ENCODE results near the gene NPAS3.
"Not testable (repeated sequence)": the region's sequence is repeated elsewhere in the genome, so short reads cannot be mapped to it uniquely, and the experiment has no call there.

NPAS3 gene

DNA sequence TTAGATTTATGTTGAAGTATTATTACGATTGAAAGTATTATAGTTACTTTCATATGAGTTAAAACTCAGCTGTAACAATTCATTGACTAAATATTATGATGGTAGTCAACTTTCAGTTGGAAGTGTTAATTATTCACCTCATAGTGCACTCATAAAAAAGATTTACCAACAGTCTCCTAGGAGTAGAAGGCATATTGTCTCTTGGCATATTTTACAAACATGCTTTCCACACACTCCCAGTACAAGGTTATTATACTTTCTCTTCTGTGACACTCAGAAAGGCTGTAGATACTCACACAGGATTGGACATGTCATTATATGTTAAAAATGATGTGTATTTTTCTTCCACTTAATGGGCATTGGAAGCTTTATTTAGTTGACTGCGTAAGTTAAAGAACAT is 147.1 kb downstream of the NPAS3 start:
- DNase-seq, result no peak

DNA sequence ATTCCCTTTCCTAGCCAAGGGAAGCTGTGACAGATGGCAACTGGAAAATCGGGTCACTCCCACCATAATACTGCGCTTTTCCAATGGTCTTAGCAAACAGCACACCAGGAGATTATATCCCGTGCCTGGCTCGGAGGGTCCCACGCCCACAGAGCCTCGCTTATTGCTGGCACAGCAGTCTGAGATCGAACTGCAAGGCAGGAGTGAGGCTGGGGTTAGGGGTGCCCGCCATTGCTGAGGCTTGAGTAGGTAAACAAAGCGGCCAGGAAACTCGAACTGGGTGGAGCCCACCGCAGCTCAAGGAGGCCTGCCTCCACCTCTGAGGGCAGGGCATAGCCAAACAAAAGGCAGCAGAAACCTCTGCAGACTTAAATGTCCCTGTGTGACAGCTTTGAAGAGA is 149.6 kb downstream of the NPAS3 start:
- DNase-seq, result not testable (repeated sequence)

DNA sequence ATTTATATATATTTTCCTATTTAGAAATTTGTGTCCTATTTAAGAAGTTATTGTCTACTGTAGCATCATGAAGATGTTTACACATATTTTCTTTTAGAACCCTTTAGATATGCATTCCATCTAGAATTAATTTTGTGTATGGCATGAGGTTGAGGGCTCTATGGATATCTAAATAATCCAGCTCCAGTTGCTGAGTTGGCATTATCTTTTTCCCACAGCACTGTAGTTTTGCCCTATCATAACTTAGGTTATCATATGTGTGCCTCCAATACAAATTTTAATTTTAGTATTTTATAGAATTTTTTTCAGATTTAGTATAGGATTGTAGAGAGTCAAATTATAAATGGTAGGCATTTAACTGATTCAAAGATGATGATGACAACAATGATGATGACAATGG is 159.3 kb downstream of the NPAS3 start:
- DNase-seq, result no peak

DNA sequence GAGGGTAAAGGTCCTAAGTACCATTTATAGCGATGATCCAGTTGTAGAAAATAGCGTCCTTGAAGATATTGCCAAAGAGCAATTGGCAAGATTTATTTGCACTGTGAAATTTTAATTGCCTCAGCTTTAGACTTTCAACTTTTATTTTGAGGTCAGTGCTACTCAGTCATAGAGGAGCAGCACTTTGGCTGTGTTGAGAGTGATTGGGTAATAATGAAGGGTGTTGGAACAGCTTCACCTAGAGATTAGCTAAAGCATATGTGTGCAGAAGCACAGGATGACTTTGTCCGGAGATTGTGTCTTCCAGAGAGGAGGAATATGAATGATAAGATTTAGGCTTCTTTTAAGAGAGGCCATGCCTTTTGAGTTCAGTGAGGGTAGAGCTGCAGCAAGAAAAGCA is 164.8 kb downstream of the NPAS3 start:
- no peak for DNase-seq

DNA sequence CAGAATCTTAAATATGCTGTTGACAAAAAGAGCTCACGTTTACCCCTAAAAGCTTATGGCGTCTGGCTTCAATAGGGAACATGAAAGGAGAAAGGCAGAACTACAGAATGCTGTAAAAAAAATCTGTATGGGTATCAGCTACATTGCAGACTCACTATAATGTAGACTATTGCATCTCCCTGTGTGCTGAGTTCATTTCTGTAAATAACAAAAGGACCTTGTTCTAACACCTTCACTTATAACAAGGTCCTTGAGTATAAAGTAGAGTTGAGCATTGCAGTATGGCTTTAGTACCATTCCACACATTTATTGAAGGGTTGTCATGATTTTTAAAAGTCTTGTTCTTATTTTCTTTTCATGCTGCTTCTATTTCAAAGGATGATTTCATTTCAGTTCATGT is 165.3 kb downstream of the NPAS3 start:
- DNase-seq, result no peak

DNA sequence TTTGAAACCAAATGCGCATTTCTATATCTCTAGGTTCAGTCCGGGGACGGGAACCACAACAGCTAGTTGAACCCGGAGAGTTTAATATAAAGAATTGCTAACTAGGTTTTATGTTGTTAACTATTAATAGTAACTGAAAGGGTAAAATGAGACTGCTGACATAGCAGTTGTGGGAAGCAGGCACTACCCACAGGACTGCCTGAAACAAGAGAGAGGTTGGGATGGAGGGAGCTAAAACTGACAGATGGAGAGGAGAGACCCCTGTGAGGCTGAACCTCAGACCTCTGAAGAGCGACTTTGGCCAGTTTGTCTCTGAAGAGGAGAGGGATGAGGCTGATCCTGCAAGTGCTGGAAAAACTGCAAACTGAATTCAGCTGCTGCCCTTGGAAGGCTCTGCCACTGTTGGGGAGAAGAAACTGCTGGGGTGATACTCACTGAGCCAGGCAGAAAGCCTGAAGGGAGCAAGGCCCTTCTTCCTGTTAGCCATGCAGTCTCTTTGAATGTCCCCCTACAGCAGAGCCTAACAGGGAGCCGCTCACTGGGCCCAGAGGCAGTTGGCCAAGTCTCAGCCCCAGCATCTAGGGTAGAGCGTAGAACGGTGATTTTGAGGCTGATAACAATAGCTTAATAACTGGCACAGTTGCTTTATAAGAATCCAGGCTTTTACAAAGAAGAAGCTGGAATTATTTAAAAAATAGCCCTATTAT is 172.2 kb downstream of the NPAS3 start:
- no peak for DNase-seq

DNA sequence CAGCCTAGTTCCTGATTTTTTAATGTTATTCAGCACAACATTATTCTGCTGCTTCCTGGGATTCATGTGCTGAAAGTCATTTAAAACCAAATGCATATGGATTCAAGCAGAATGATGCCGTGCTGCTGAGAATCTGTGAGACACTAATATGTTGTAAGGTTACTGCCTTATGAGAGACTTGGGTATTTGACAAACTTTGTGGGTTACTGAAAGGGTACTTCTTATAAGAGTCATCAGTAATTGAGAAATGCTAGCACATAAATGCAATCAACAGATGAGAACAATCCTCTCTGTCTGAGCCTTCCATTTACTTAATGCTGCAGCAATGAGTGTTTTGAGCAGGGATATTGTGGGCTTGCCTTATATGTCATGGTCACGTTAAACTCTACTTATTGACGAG is 175.7 kb downstream of the NPAS3 start:
- no peak for DNase-seq

DNA sequence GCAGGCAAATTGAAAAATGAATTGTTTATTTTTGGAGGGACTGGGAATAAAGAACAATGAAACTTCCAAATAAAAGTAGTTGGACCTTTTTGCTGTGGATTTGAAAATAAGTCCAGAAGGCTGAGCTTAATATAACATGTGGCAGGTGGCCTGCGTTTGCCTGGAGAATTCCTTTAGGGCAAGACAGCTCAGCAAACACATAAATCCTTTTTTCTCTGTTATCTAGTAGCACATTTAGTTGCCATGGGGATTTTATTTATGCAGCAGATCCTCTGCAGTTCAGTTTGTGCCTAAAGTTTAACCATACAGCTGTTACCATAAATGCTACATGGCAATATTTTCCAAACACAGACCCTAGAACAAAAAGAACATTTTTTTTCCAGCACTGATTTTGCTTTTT is 180.0 kb downstream of the NPAS3 start:
- DNase-seq, result no peak

DNA sequence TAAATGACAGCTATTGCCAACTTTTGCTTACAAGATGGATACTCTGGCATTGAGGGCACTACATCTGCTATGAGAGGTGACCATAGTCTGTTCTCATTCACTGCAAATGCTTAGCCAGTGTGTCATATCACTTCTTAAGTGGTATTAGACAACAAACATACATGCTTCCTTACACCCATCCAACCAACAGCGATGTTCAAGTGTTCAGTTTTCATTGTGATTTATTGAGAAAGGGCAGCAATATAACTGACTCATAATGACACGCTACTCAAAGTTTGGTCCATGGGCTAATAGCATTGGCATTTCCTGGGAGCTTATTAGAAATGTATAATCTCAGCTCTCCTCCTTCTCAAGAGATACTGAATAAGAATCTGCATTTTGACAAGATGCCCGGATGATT is 181.7 kb downstream of the NPAS3 start:
- DNase-seq, result no peak

DNA sequence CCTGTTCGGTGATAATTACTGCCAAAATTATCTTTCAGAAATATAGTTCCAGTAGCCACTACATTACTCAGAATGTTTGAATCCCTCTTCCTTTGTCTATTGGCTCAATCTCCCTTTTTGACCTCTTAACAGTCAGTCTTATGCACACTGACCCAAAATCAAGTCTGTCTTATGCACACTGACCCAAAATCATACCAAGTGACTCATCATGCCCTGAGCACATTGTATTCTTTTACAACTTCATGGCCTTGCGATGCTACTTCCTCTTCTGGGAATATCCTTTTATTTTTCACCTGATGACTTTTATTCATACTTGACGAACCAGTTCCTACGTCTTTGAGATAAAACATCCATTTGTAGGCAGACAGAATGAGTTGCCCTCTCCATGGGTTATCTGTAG is 182.3 kb downstream of the NPAS3 start:
- DNase-seq, result no peak

DNA sequence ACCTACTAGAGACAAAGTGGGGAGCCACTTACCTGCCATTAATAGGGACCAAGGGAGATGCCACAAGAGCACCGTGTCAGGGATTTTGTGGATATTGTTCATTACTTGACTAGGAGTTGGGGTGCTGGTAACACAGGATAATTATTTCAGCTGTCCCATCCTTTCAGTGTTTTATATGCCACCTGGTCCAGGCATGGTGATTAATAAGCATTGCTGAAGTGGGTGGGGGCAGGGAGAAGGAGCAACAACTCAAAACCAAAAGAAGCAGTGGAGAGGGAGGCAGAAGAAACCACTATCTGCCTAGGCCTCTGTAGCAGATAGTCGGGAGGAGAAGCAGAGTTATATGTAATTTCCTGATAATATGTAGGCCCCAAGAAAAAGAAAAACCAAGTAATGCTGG is 184.6 kb downstream of the NPAS3 start:
- DNase-seq, result no peak

DNA sequence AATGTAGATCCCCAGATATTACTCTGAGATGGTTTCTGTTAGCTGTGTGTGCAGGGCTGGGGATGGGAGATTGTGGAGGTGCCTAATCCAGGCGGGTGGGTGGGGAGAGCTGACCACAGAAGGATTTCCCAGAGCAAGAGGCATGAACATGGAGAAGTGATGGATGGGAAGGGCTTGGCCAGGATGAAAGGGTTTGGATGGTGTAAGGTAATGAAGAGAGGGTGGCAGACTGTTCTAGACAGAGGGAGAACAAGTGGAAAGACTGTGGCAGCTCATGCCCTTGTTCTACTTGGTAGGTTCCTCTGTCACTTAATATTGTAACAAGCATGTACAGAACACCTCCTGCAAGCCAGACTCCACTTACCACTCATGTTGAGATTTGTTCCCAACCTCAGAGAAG is 187.8 kb downstream of the NPAS3 start:
- DNase-seq, result no peak

DNA sequence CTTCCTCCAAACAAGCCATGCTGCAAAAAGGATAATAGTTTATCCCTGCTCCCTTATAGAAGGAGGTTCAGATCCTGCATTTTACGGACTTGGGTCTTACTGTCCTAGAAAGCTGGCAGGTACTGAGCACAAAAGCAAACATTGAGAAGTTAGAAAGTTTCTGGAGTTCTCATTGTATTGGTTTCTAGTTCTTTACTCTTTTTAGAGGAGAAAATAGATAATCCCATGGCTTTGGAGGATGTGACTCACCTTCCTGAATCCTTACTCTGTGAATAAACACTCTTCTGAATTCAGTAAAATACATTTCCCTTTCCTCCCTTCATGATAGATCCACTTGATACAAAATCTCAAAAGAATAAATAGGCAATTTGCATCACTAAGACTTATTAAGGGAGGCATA is 188.9 kb downstream of the NPAS3 start:
- no peak for DNase-seq

DNA sequence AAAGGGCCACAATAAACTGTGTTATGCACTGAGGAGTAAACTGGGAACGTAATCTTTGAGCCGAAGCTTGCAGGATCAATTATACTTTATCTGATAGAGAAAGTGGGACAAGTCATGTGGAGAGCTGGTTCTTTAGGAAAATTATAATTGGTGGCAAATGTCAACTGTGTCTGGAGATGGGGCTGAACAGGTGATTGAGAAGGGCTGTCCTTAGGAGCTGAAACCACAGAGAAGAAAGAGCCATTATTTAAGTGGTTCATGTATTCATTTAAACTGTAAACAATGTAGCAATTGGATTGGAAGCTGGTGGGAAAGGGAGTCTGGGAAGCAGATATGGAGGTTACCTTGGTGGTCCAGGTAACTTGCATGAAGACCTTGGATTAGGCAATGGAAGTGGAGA is 193.1 kb downstream of the NPAS3 start:
- DNase-seq, result no peak

DNA sequence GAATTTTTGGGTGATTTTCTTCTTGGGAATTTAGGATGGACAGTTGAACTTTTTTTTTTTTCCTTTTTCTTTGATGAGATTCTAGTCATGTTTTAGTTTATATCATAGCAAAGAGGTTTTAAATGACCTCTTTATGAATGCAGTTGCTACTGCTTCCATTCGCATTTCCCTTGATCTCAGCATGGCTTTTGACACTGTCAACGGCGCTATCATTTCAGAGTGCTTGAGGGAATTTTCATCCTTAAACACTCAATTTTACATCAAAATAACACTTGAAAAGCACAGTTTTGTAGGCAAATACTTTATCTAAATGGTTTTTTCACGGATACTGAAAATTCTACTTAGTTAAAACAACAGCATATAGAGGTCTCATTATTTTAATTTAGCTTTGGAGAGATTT is 195.5 kb downstream of the NPAS3 start:
- no peak for DNase-seq

DNA sequence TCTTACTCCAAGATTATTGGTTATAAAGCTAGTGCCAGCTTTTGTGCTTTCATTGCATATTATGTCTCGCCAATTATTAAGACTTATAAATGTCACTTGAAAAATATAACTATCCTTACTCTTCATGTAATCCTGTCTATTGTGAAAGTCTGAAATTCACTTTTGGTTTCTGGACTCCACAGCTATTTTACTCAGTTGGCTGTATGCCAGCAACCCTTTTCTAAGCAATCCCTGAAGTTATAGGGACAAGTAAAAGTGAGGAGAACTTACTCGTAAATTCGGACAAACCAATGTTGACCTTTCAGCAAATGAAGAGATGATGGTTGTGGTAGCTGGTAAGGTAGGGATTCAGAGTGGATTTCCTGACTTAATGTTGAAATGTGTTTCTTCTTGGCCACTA is 196.3 kb downstream of the NPAS3 start:
- no peak for DNase-seq

DNA sequence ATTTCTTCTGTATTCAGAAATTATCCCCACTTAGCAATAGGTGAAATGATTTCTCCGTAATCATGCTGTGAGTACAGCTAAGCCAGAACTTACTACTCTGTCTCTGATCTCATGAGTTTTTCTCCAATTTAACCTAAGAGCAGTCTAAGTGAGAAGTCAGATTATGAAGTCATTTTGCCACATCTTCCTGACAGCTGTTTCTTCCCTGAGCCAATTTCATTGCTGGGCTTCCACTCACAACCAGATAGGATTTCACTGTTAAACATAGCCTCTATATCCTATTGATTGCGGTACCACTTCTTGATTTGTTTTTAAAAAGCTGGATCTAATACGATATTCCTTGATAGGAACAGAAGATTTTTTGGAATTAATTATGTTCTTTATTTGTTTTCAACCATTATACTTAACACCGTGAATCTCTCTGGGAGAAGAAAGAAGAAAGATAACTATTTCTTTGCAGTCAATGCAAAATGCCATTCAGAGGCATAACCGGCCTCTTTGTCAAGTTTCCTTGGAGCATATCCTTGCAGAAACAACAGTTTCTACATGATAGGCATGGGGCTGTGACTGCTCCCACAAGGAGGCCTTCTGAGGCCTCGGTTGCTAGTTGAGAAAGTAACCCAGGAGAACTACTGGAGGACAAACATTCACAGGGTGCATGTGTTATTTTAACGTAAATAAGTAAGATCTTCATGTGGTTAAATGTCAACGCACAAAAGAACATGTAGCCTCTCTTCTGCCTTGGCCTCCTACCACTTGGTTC is 212.2 kb downstream of the NPAS3 start:
- no peak for DNase-seq

DNA sequence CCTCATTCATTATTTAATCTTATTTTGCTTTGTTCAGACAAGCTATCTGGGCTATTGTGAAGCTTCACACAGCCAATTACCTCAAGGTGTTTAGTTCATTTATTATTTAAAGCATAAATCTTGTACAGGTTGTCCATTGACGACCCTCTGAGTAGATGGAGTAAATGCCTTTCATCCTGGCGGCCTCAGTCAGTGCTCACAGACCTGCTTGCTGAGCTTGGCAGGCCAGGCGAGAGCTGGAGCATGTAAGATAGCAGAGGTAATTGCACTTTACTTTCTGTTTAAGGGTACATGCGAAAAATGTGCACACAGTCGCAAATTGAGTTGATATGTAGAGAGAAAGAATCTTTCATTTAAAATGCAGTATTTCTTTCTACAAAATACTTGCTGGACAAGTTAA is 224.4 kb downstream of the NPAS3 start:
- DNase-seq, result no peak

DNA sequence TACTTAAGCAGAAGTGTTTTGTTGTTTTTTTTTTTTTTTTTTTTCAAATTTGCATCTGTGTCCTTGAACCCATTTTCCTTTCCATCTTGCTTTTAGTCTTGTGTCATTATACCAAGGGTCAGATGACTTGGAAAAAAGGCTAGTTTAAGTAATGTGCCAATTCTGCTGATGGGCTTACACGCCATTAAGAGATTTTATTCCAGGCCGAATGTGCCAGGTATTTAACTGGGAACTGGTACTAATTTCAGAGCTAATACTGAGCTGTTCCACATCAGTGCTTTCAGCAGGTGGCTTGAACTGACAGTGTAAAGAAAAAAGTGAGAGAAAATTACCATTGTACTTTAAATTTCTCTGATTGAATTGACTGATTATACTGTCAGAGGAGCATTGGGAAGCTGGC is 224.9 kb downstream of the NPAS3 start:
- DNase-seq, result no peak

DNA sequence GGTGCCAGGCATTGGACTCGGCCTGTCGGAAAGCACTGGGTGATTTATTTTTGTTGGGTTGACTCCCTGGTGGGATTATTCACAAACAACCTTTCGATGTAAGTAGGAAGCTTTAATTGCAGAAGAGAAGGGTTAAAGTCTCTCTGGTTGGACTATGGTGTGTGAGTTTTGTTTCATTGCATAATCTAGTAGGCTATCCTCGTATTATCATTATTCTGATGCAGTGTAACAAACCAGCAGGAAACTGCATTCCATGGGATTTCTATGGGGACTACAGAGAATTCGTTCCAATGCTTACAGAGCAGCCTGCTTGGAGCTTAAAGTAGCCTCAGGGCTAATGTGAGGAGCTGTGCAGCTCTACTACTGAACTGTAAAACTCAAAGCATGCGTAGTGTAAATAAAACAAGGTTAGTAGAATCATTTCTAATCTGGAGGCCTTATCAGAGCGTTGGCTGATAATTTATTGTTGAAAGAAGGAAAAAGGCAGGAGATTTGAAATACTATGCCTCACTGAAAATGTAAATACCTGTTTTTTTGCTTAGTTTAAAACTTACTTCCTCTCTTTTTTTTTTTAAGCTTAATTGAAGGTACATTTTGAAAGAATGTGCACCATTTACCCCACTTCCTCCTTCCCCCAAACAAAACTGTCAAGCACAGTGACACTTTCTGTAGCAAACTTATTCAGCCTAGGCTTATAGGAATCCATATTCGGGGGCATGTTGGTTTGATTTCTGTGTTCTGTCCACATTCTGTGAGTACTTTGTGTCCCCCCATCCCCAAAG is 226.7 kb downstream of the NPAS3 start:
- no peak for DNase-seq

DNA sequence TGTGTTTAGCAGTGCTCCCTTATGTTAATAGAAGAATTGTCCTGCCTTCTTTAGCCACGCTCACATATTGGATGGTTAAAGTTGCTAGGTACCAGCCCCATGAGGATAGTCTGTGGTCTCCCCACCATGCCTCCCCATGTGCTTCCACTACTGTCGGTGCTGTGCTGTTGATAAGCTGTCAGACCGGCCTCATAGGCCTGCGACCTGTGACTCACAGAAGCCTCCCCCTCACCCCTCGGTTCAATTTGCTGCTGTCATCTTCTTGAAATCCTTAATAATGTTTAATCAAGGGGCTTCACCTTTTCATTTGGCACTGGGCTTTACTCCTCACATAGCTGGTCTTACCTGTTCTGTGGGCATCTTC is 227.2 kb downstream of the NPAS3 start:
- no peak for DNase-seq

DNA sequence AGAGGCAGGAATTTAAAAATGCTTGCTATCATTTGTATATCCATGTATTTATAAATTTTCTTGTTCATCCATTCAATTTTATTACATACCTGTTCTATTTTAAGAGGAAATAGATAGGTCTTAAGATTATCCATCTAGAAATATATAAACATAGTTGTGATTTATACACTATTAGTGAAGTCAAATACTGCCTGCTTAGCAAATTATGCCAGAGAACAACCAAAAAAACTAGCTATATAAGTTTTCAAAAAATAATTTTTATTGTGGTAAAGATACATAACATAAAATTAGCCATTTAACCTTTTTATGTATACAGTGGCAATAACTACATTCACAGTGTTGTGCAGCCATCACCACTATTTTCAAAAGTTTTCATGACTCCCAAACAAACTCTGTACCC is 237.3 kb downstream of the NPAS3 start:
- DNase-seq, result no peak

DNA sequence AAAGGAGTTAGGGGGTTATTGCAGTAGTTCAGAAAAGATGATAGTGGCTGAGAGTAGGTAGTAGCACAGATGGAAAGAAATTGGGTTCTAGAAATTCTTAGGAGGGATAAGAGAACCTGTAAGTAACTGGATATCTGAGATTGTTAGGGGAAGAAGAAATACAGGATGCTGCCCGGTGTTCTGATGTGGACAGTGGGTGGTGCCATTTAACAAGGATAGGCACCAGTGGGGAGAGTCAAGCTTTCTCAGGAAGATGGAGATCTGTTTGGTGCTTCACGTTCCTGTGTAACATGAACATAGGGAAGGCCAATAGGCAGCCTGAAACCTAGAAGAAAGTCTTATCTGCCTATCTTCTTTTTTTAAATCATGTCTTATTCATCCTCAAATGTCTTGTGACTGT is 245.9 kb downstream of the NPAS3 start:
- no peak for DNase-seq

DNA sequence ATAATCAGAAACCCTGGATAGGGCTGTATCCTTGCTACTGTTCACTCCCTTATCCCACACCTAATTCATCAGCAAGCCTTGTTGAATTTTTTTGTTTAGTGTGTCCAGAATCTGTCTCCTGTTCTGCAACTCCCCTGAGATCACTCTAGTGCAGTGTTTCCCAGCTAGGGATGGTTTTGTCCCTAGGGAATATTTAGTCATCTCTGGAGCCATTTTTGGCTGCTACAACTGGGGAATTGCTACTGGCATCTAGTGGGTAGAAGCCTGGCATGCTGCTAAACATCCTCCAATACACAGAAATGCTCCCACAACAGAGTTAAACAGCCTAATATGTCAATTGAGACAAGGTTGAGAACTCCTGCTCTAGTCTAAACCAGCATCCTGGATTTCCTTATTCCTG is 248.0 kb downstream of the NPAS3 start:
- no peak for DNase-seq

Measured in NCI-H1048 (cell line).